NCI-H524 treated with DMSO at 0.1 percent for 48 hours (cell line): ENCODE data around the gene TEKTIP1.

ENCODE experiments used
- DNase-seq: peaks from one replicate; lab custom pipeline; 2025; lab: John Stamatoyannopoulos, UW

TEKTIP1 gene

DNA sequence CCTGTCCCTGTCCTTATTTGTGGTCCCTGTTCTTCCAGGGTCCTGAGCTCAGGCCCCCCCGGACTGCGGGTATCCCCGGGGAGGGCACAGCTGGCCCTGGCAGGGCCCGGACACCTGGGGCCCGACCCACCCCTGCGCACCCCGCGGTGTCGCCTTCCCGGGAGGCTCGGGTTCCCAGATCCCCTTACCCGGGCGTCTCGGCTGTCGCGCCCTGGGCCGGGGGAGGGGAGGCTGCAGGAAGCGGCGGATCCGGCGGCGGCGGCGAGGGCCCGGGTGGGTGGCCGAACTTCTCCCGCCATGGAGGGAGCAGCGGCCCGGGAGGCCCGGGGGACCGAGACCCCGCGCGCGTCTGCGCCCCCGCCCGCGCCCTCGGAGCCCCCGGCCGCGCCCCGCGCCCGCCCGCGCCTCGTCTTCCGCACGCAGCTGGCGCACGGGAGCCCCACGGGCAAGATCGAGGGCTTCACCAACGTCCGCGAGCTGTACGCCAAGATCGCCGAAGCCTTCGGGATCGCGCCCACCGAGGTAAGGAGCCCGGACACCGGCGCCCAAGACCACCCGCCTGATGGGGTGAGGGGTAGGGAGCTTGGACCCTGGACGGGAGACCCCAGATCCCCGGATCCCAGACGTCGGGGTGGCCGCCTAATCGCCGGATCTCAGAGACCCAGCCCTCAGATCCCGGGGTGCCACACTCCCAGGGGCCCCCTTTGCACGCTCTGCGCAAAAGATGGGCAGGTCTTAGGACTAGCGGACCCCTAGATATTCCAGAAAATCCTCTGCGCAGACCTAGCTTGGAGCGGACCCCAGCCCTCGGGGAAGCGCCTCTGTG lies 46.5 kb downstream of the TEKTIP1 start, which contains the start of gene GIPC3:
GIPC3 (plus strand) TSS at position 178 of the 826 bp plus-strand sequence; CDS start at position 298, 120 bp downstream.
- no peak for DNase-seq

DNA sequence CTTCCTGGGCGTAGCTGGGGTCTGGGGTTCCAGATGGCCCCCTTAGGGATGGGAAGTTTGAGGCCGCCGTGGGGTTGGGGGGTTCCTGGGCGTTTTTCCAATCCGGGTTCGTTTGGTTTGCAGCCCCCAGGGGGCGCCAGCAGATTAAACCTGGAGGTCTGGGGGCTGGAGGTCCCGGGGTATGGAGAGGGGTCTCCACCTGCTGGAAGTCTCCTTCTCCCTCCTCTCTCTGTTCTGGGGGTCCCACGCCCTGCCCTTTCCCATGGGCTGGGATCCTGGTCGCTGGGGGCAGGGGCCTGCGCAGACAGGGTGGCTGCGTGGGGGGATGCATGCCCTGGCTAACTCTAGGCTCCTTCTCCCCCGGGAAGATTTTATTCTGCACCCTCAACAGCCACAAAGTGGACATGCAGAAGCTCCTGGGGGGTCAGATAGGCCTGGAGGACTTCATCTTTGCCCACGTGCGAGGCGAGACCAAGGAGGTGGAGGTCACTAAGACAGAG lies 47.2 kb downstream of the TEKTIP1 start:
- DNase-seq = no peak

DNA sequence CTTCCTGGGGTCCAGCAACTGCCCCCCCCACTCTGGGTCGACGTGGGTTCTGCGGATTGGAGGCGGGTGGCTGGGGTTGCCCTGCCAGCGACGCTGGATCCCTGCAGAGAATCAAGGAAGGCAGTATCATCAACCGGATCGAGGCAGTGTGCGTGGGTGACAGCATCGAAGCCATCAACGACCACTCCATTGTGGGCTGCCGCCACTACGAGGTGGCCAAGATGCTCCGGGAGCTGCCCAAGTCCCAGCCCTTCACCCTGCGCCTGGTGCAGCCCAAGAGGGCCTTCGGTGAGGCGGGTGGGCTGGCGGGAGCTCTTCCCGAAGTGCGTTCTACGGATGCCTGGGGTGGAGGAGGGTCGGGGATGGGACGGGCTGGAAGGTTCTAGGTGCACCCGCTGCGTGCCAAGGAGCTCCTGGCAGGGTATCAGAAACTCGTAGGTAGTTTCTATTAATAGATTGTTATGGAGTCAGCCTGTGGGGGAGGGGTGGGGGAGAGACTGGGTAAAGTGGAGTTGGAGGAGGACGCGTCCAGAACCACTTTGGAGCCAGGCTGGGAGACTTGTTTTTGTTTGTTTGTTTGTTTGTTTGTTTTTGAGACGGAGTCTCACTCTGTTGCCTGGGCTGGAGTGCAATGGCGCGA lies 47.9 kb downstream of the TEKTIP1 start:
- no peak for DNase-seq

DNA sequence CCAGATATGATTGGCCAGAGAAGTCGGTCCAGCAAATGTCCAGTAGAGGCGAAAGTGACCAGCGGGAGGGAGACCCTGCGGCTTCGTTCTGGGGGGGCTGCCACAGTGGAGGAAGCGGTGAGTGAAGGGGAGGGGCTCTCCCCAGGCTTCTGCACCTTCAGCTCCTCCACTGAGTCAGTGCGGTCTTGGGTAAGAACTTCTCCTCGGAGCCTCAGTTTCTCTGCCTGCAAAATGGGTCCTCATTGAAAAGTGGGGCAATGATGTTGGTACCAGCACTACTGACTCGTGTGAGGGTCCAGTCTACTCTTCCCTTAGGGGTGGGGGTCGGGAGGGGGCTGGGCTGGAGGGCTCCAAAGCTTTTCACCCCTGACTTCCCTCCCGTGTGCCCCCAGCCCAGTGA lies 50.5 kb downstream of the TEKTIP1 start:
- no peak for DNase-seq

DNA sequence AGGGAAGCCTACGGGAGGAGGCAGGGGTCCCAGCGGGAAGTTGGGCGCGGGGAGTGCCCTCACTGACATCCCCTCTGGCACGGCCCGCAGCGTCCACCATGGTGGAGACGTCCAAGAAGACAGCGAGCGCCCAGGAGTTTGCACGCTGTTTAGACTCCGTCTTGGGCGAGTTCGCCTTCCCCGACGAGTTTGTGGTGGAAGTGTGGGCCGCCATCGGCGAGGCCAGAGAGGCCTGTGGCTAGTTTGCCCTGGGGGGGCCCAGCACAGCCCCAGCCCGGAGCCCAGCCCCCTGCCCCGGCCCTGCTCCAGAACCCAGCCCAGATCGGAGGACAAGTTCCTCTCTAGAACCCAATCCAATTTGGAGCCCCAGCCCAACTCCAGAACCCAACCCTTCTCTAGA lies 51.0 kb downstream of the TEKTIP1 start:
- no peak for DNase-seq

DNA sequence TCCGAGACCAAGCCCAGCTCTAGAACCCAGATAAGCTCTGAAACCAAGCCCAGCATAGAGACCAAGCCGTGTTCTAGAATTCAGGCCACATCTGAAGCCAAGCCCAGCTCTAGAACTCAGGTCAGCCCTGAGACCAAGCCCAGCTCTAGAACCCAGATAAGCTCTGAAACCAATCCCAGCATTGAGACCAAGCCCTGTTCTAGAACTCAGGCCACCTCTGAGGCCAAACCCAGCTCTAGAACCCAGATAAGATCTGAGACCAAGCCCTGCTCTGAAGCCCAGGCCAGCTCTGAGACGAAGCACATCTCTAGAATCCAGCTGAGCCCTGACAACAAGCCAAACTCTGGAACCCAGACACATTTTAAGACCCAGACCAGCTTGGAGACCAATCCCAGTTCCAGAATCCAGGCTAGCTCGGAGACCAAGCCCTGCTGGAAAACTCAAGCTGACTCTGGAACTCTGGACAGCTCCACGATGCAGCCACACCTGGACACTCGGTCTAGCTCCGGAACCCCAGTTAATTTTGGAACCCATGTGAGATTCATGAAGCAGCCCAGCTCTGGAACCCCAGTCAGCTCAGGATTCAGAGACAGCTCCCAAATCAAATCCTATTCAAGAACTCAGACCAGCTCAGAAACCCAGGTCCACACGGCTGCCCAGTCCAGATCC lies 52.2 kb downstream of the TEKTIP1 start:
- DNase-seq = no peak

DNA sequence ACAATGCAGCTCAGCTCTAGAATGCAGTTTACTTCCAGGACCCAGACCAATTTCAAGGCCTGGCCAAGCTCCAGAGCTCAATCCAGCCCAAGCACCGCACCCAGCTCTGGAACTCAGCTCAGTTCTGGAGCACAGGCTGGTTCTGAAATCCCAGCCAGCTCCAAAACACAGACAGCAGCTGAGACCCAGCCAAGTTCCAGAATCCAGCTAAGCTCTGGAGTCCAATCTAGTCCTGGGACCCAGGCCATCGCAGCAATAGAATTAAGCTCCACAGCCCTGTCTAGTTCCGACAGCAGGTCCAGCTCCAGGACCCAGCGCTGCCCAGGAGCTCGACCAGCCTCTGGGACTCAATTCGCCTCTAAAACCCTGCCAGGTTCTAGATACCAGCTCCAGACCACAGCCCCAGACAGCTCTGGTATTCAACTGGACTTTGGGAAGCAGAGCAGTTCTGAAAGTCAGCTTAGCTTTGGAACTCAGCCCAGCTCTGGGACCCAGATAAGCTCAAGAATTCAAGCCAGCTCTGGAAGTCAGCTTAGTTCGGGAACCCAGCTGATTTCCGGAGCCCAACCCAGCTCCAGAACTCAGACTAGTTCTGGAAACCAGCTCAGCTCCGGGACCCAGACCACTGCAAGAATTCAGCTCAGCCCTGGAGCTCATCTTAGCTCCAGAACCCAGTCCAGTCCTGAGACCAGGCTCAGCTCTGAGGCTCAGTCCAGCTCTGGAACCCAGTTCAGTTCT lies 53.1 kb downstream of the TEKTIP1 start:
- no peak for DNase-seq

DNA sequence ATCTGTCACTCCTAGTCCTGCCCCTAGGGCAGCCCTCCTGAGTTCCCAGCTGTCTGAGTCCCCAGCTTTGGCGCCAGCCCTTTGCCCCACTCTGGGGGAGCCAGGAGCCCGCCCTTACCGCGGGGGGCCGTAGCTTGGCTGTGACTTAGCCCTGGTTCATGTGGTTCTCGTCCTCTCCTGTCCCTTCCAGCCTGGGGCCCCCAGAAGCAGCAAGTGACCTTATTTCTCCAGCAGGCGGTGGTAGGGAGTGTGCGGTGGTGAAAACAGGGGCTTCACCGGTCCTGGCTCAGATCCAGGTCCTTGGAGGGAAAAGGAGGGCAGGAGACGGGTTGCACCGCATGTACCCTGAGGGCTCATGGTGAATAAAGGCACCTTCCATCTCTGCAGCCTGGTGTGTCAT lies 54.2 kb downstream of the TEKTIP1 start:
- no peak for DNase-seq
